Activated CD4-positive, alpha-beta T cell treated with anti-CD3 and anti-CD28 coated beads for 1 hour (primary cell): ENCODE data around the gene BZW2.

Experiments
- DNase-seq: peaks from one replicate; pipeline ENCODE4 v3.0.0-alpha.2; 2020

BZW2 gene

GRCh38 chr7:16645593-16646471 is at the start of gene BZW2, which contains the start of gene ANKMY2:
Gene BZW2, plus strand, starts transcription at chr7:16646181. Its CDS starts 19,263 bp downstream, at chr7:16665444.
Gene ANKMY2, minus strand, starts transcription at chr7:16645754. Its CDS starts 181 bp downstream, at chr7:16645573.
- peak; percentile 87 for DNase-seq

GRCh38 chr7:16598015-16598414 is 48.0 kb upstream of the BZW2 start:
- no peak for DNase-seq

GRCh38 chr7:16599860-16600259 is 46.1 kb upstream of the BZW2 start:
- DNase-seq = no peak

- DNase-seq = no peak
These were observed 42.3 kb upstream of the BZW2 start for GRCh38 chr7:16603633-16604032.

GRCh38 chr7:16604054-16604453 is 41.9 kb upstream of the BZW2 start:
- no peak for DNase-seq

- no peak for DNase-seq
These were observed 39.3 kb upstream of the BZW2 start for GRCh38 chr7:16606704-16607103.

- DNase-seq = no peak
These were observed 36.0 kb upstream of the BZW2 start for GRCh38 chr7:16609842-16610450.

GRCh38 chr7:16611711-16612110 is 34.3 kb upstream of the BZW2 start:
- no peak for DNase-seq

- no peak for DNase-seq
These were observed 30.8 kb upstream of the BZW2 start for GRCh38 chr7:16615228-16615627.

- no peak for DNase-seq
These were observed 29.9 kb upstream of the BZW2 start for GRCh38 chr7:16616122-16616521.

GRCh38 chr7:16616542-16616941 is 29.4 kb upstream of the BZW2 start:
- DNase-seq = no peak

- no peak for DNase-seq
These were observed 26.0 kb upstream of the BZW2 start for GRCh38 chr7:16619979-16620408.

- no peak for DNase-seq
These were observed 19.6 kb upstream of the BZW2 start for GRCh38 chr7:16626388-16626787.

GRCh38 chr7:16627236-16627635 is 18.7 kb upstream of the BZW2 start:
- no peak for DNase-seq

- no peak for DNase-seq
These were observed 15.3 kb upstream of the BZW2 start for GRCh38 chr7:16630654-16631053.

- DNase-seq = no peak
These were observed 11.7 kb upstream of the BZW2 start for GRCh38 chr7:16634271-16634738.

GRCh38 chr7:16636555-16637101 is 9.4 kb upstream of the BZW2 start:
- no peak for DNase-seq

- DNase-seq = no peak
These were observed 8.6 kb upstream of the BZW2 start for GRCh38 chr7:16637379-16637778.

GRCh38 chr7:16638282-16639280 is 7.4 kb upstream of the BZW2 start:
- DNase-seq = no peak

- no peak for DNase-seq
These were observed 1.8 kb upstream of the BZW2 start for GRCh38 chr7:16644157-16644556.

- peak; percentile 34 for DNase-seq
These were observed 1.1 kb upstream of the BZW2 start for GRCh38 chr7:16644636-16645592.
